Measurements from ENCODE around the gene POU6F2.

GRCh38 chr7:39105720-39106119 is 128.0 kb downstream of the POU6F2 start:
- TF ChIP-seq CTCF (tag by site-specific recombination; IDR thresholded peaks at IDR 0.05) (no peak), ATF2 (tag by site-specific recombination; IDR thresholded peaks at IDR 0.05; ENCODE audit: low read depth) (no peak), ZBTB20 (tag by site-specific recombination; IDR thresholded peaks at IDR 0.05) (no peak), TCF7L2 (IDR thresholded peaks at IDR 0.05; ENCODE audit: borderline replicate concordance, low read depth, low read length) (no peak), ZNF132 (tag by site-specific recombination; IDR thresholded peaks at IDR 0.05; ENCODE audit: borderline replicate concordance) (no peak), HOXA7 (CRISPR knock-in tag; IDR thresholded peaks at IDR 0.05; ENCODE audit: borderline replicate concordance) (no peak), IKZF3 (tag by site-specific recombination; IDR thresholded peaks at IDR 0.05) (no peak), ZSCAN23 (tag by site-specific recombination; IDR thresholded peaks at IDR 0.05) (no peak)

All from HEK293 (cell line).